Loucy (cell line): Measurements from ENCODE around the gene SLC10A3.

Experiments
- H2AFZ ChIP-seq: fragments of 200-600 bp; sonication (generic); 2 replicates; pipeline ENCODE4 v1.6.0; 2016; ENCODE audit warnings: antibody characterized with exemption, mild to moderate bottlenecking, low read length, moderate library complexity
- H3F3A ChIP-seq: fragments of 200-600 bp; 2 replicates; pipeline ENCODE4 v1.6.0; 2016; ENCODE audit warnings: antibody characterized with exemption, low read depth, mild to moderate bottlenecking
- H3K27me3 ChIP-seq: fragments of 200-600 bp; sonication (generic); 2 replicates; pipeline ENCODE4 v1.6.1; 2014; ENCODE audit warnings: low read length, mild to moderate bottlenecking; ENCODE audit not compliant: insufficient read depth, poor library complexity, severe bottlenecking
- H3K36me3 ChIP-seq: fragments of 200-600 bp; sonication (generic); 2 replicates; pipeline ENCODE4 v1.6.1; 2016; ENCODE audit warnings: low read length; ENCODE audit not compliant: insufficient read depth
- H3K4me1 ChIP-seq: fragments of 200-600 bp; sonication (generic); 2 replicates; pipeline ENCODE4 v1.5.1; 2014; ENCODE audit warnings: low read length, mild to moderate bottlenecking; ENCODE audit not compliant: insufficient read depth, poor library complexity, severe bottlenecking
- H3K4me2 ChIP-seq: fragments of 200-600 bp; sonication (generic); 2 replicates; pipeline ENCODE4 v1.6.0; 2014; ENCODE audit warnings: antibody characterized with exemption, low read length, low read depth, mild to moderate bottlenecking; ENCODE audit not compliant: poor library complexity, severe bottlenecking
- H3K4me3 ChIP-seq: fragments of 200-600 bp; sonication (generic); 2 replicates; pipeline ENCODE4 v1.5.1; 2014; ENCODE audit warnings: low read length, mild to moderate bottlenecking, mixed read lengths; ENCODE audit not compliant: poor library complexity, severe bottlenecking
- H3K79me2 ChIP-seq: fragments of 200-600 bp; sonication (generic); 2 replicates; pipeline ENCODE4 v1.6.1; 2014; ENCODE audit warnings: low read length; ENCODE audit not compliant: insufficient read depth
- H3K9ac ChIP-seq: fragments of 200-600 bp; sonication (generic); 2 replicates; pipeline ENCODE4 v1.6.0; 2014; ENCODE audit warnings: mild to moderate bottlenecking, low read depth, low read length, moderate library complexity; ENCODE audit not compliant: poor library complexity, severe bottlenecking
- H3K9me2 ChIP-seq: fragments of 200-600 bp; sonication (generic); replicated peaks from 2 replicates; pipeline ENCODE4 v1.6.1; 2016; ENCODE audit warnings: low read depth, low read length, mixed read lengths
- H3K9me3 ChIP-seq: fragments of 200-600 bp; sonication (generic); 2 replicates; pipeline ENCODE4 v1.6.1; 2014; ENCODE audit warnings: mild to moderate bottlenecking, antibody characterized with exemption, low read length, low read depth; ENCODE audit not compliant: insufficient read depth
- H4K20me1 ChIP-seq: fragments of 200-600 bp; sonication (generic); 2 replicates; pipeline ENCODE4 v1.6.0; 2014; ENCODE audit warnings: antibody characterized with exemption, low read length, mild to moderate bottlenecking; ENCODE audit not compliant: insufficient read depth, poor library complexity, severe bottlenecking
- CTCF ChIP-seq: fragments of 200-600 bp; sonication (generic); conservative IDR thresholded peaks from 2 replicates; pipeline ENCODE4 v1.5.1; 2014; ENCODE audit warnings: mild to moderate bottlenecking, antibody characterized with exemption, low read length
- EZH2phosphoT487 ChIP-seq: fragments of 200-600 bp; IDR thresholded peaks from 2 replicates; pipeline ENCODE4 v1.6.1; 2018; ENCODE audit warnings: antibody characterized with exemption, mild to moderate bottlenecking, moderate library complexity, borderline replicate concordance

SLC10A3 gene

GRCh38 chrX:154460326-154460725, 30.1 kb downstream of the SLC10A3 start:
- no peaks in the 10 kb centered on the region for H3K4me1 ChIP-seq
- no peaks in the 10 kb centered on the region for H3K27me3 ChIP-seq
- H3K36me3 ChIP-seq: no peaks in the 10 kb centered on the region
- peaks cover 8% of the 10 kb centered on the region; the same call in 1 of the 2 replicates for H3K79me2 ChIP-seq
- TF ChIP-seq CTCF: no peak
- TF ChIP-seq EZH2phosphoT487: no peak
- no peak overlapping the region for H3K4me2 ChIP-seq
- no peaks in the 10 kb centered on the region for H3F3A ChIP-seq
- H3K4me3 ChIP-seq: no peak overlapping the region
- no peaks in the 10 kb centered on the region for H3K9me3 ChIP-seq
- no peaks in the 10 kb centered on the region for H4K20me1 ChIP-seq
- no peak overlapping the region for H2AFZ ChIP-seq
- no peaks in the 10 kb centered on the region for H3K9me2 ChIP-seq
- H3K9ac ChIP-seq: no peak overlapping the region

GRCh38 chrX:154459832-154460231, 30.6 kb downstream of the SLC10A3 start:
- Histone ChIP-seq H3K27me3 (no peaks in the 10 kb centered on the region), H4K20me1 (no peaks in the 10 kb centered on the region), H3K4me1 (no peaks in the 10 kb centered on the region), H3K9ac (peak overlapping the region; percentile 28), H2AFZ (no peak overlapping the region), H3K36me3 (no peaks in the 10 kb centered on the region), H3K79me2 (peaks cover 8% of the 10 kb centered on the region; the same call in 1 of the 2 replicates), H3K4me2 (peak overlapping the region; percentile 77), H3K9me2 (no peaks in the 10 kb centered on the region), H3F3A (no peaks in the 10 kb centered on the region), H3K9me3 (no peaks in the 10 kb centered on the region), H3K4me3 (peak overlapping the region; percentile 81)
- TF ChIP-seq CTCF: no peak
- TF ChIP-seq EZH2phosphoT487: no peak

- no peaks in the 10 kb centered on the region for H3K4me1 ChIP-seq
- H3K9me2 ChIP-seq: no peaks in the 10 kb centered on the region
- H3K4me3 ChIP-seq: peak overlapping the region; percentile 81
- no peaks in the 10 kb centered on the region for H3K27me3 ChIP-seq
- no peaks in the 10 kb centered on the region for H3K36me3 ChIP-seq
- H3K9ac ChIP-seq: peak overlapping the region; percentile 70
- H3K79me2 ChIP-seq: peaks cover 8% of the 10 kb centered on the region; the same call in 1 of the 2 replicates
- H3K9me3 ChIP-seq: no peaks in the 10 kb centered on the region
- H3K4me2 ChIP-seq: peak overlapping the region; percentile 77
- TF ChIP-seq CTCF (no peak), EZH2phosphoT487 (no peak)
- H4K20me1 ChIP-seq: no peaks in the 10 kb centered on the region
- no peaks in the 10 kb centered on the region for H3F3A ChIP-seq
- H2AFZ ChIP-seq: no peak overlapping the region
Observed at GRCh38 chrX:154458954-154459778, 31.3 kb downstream of the SLC10A3 start.
